Neuronal stem cell (in vitro differentiated cells): ENCODE data around the gene XNDC1N.

ENCODE experiments used
- DNase-seq: peaks from one replicate; pipeline ENCODE4 v3.0.0-alpha.2; 2013; ENCODE audit warnings: low spot score
- H2AFZ ChIP-seq: one replicate; pipeline ENCODE4 v1.6.1; 2013; ENCODE audit warnings: mild to moderate bottlenecking, low read length, inconsistent platforms
- H2AK5ac ChIP-seq: 2 replicates; pipeline ENCODE4 v1.6.1; 2013; ENCODE audit warnings: low read depth, mild to moderate bottlenecking, inconsistent platforms, low read length, moderate library complexity, mixed read lengths
- H2BK120ac ChIP-seq: 2 replicates; pipeline ENCODE4 v1.6.1; 2013; ENCODE audit warnings: low read depth, mild to moderate bottlenecking, inconsistent platforms, low read length, moderate library complexity, mixed read lengths
- H2BK12ac ChIP-seq: one replicate; pipeline ENCODE4 v1.6.1; 2013; ENCODE audit warnings: low read length, inconsistent platforms
- H2BK15ac ChIP-seq: 2 replicates; pipeline ENCODE4 v1.6.1; 2013; ENCODE audit warnings: mild to moderate bottlenecking, low read length, inconsistent platforms, mixed read lengths
- H2BK5ac ChIP-seq: one replicate; pipeline ENCODE4 v1.6.1; 2013; ENCODE audit warnings: inconsistent platforms, mild to moderate bottlenecking, low read length, moderate library complexity
- H3K14ac ChIP-seq: one replicate; pipeline ENCODE4 v1.6.1; 2013; ENCODE audit warnings: low read length, inconsistent platforms
- H3K18ac ChIP-seq: 2 replicates; pipeline ENCODE4 v1.6.1; 2013; ENCODE audit warnings: low read length, inconsistent platforms
- H3K23ac ChIP-seq: 2 replicates; pipeline ENCODE4 v1.6.1; 2013; ENCODE audit warnings: low read depth, mild to moderate bottlenecking, mixed read lengths, low read length, inconsistent platforms; ENCODE audit not compliant: poor library complexity
- H3K27ac ChIP-seq: replicated peaks from 3 replicates; pipeline ENCODE4 v1.5.1; 2013; ENCODE audit warnings: low read length, inconsistent platforms
- H3K27me3 ChIP-seq, 3 experiments: 2 replicates each; pipeline ENCODE4 v1.6.1; 2013; ENCODE audit warnings: low read length in 3 of 3, mild to moderate bottlenecking in 2 of 3, inconsistent platforms in 1 of 3, low read depth in 1 of 3, mixed read lengths in 1 of 3, moderate library complexity in 1 of 3; ENCODE audit not compliant: control insufficient read depth in 3 of 3, insufficient read depth in 3 of 3
- H3K36me3 ChIP-seq, 2 donors: replicated peaks in 1 of 2; 2 replicates each; pipeline ENCODE4 v1.6.1; 2013; ENCODE audit warnings: low read length in 2 of 2; ENCODE audit not compliant: control insufficient read depth in 2 of 2, insufficient read depth in 2 of 2
- H3K4ac ChIP-seq: 2 replicates; pipeline ENCODE4 v1.6.1; 2013; ENCODE audit warnings: inconsistent platforms, mild to moderate bottlenecking, low read length, moderate library complexity
- H3K4me1 ChIP-seq, 2 donors: 1 replicate in 1 of 2; 2 replicates in 1 of 2; pipeline ENCODE4 v1.6.1; 2013; ENCODE audit warnings: low read length in 2 of 2, low read depth in 1 of 2; ENCODE audit not compliant: control insufficient read depth in 2 of 2, insufficient read depth in 1 of 2
- H3K4me2 ChIP-seq: one replicate; pipeline ENCODE4 v1.6.1; 2013; ENCODE audit warnings: mild to moderate bottlenecking, low read length, inconsistent platforms; ENCODE audit not compliant: insufficient read depth, poor library complexity, severe bottlenecking
- H3K4me3 ChIP-seq, 2 donors: 2 replicates each; pipeline ENCODE4 v1.5.1; 2013; ENCODE audit warnings: low read length in 2 of 2, mild to moderate bottlenecking in 2 of 2, inconsistent platforms in 1 of 2, moderate library complexity in 1 of 2
- H3K79me1 ChIP-seq: one replicate; pipeline ENCODE4 v1.6.1; 2013; ENCODE audit warnings: low read depth, mild to moderate bottlenecking, inconsistent platforms, low read length, moderate library complexity
- H3K9ac ChIP-seq: one replicate; pipeline ENCODE4 v1.6.1; 2013; ENCODE audit warnings: mild to moderate bottlenecking, low read depth, low read length, inconsistent platforms; ENCODE audit not compliant: poor library complexity
- H3K9me3 ChIP-seq, 2 donors: replicated peaks in 1 of 2; 2 replicates each; pipeline versions ENCODE3 to v1.6.1; 2013; ENCODE audit warnings: low read length in 2 of 2, mild to moderate bottlenecking in 2 of 2, inconsistent platforms in 1 of 2, low read depth in 1 of 2, mixed read lengths in 1 of 2, moderate library complexity in 1 of 2; ENCODE audit not compliant: control insufficient read depth in 2 of 2, insufficient read depth in 1 of 2
- H4K8ac ChIP-seq: one replicate; pipeline ENCODE4 v1.6.1; 2013; ENCODE audit warnings: low read depth, mild to moderate bottlenecking, inconsistent platforms, low read length, moderate library complexity
- H4K91ac ChIP-seq: one replicate; pipeline ENCODE4 v1.6.1; 2013; ENCODE audit warnings: low read length, low read depth, mild to moderate bottlenecking, inconsistent platforms; ENCODE audit not compliant: poor library complexity
- WGBS, 2 donors: extraction: QIAGEN DNeasy Blood & Tissue Kit; methylation state at CpG; one replicate each; pipeline ENCODE4 v1.1.7; 2013; ENCODE audit warnings: missing lambda C conversion rate in 2 of 2, mixed read lengths in 1 of 2; ENCODE audit not compliant: insufficient read length in 2 of 2, insufficient replicate concordance in 1 of 2; ENCODE audit errors: extremely low coverage in 2 of 2; 5-methylcytosine and 5-hydroxymethylcytosine counted together

The XNDC1N gene

GRCh38 chr11:71976551-71976950 lies 48.2 kb upstream of the XNDC1N start:
- peaks cover 2 to 73% of the 10 kb centered on the region in 2 donors for H3K36me3 ChIP-seq
- no peak overlapping the region for H2AK5ac ChIP-seq
- no peaks in the 10 kb centered on the region for H3K79me1 ChIP-seq
- H3K23ac ChIP-seq, result no peak overlapping the region
- H4K8ac ChIP-seq, result no peak overlapping the region
- H3K4me3 ChIP-seq, result no peak overlapping the region
- no peak overlapping the region for H3K4ac ChIP-seq
- no peak overlapping the region for H3K27ac ChIP-seq
- H3K18ac ChIP-seq, result no peak overlapping the region
- no peak overlapping the region for H3K14ac ChIP-seq
- no peak overlapping the region for H2AFZ ChIP-seq
- H2BK15ac ChIP-seq, result no peak overlapping the region
- no peak overlapping the region for H2BK5ac ChIP-seq
- WGBS, 2 donors, result no CpG with 5 or more reads among the region's 5 CpGs
- peaks cover 0 to 6% of the 10 kb centered on the region in 2 donors for H3K9me3 ChIP-seq
- H3K4me2 ChIP-seq, result no peak overlapping the region
- H2BK12ac ChIP-seq, result no peak overlapping the region
- H3K27me3 ChIP-seq, result no peaks in the 10 kb centered on the region
- H4K91ac ChIP-seq, result no peak overlapping the region
- DNase-seq, result no peak
- no peak overlapping the region for H2BK120ac ChIP-seq
- H3K9ac ChIP-seq, result no peak overlapping the region
- no peaks in the 10 kb centered on the region for H3K4me1 ChIP-seq

GRCh38 chr11:71971680-71972079 lies 43.3 kb upstream of the XNDC1N start:
- no peak overlapping the region for H3K14ac ChIP-seq
- no peaks in the 10 kb centered on the region for H3K79me1 ChIP-seq
- no peak overlapping the region for H2AK5ac ChIP-seq
- no peak overlapping the region for H3K4me3 ChIP-seq
- no peak overlapping the region for H3K27ac ChIP-seq
- H3K9me3 ChIP-seq, result no peaks in the 10 kb centered on the region
- peaks cover 5 to 74% of the 10 kb centered on the region in 2 donors for H3K36me3 ChIP-seq
- no peak overlapping the region for H2BK12ac ChIP-seq
- no peak overlapping the region for H2BK120ac ChIP-seq
- WGBS, 2 donors, result no CpG with 5 or more reads among the region's 2 CpGs
- H3K9ac ChIP-seq, result no peak overlapping the region
- H3K18ac ChIP-seq, result no peak overlapping the region
- H3K4me1 ChIP-seq, result no peaks in the 10 kb centered on the region
- no peak for DNase-seq
- H4K91ac ChIP-seq, result no peak overlapping the region
- H3K23ac ChIP-seq, result no peak overlapping the region
- no peaks in the 10 kb centered on the region for H3K27me3 ChIP-seq
- no peak overlapping the region for H4K8ac ChIP-seq
- no peak overlapping the region for H2BK5ac ChIP-seq
- H3K4me2 ChIP-seq, result no peak overlapping the region
- H3K4ac ChIP-seq, result no peak overlapping the region
- no peak overlapping the region for H2BK15ac ChIP-seq
- no peak overlapping the region for H2AFZ ChIP-seq

GRCh38 chr11:71964641-71965040 lies 36.2 kb upstream of the XNDC1N start:
- H2BK120ac ChIP-seq, result no peak overlapping the region
- no peak overlapping the region for H3K4me3 ChIP-seq
- H3K79me1 ChIP-seq, result no peaks in the 10 kb centered on the region
- H2BK15ac ChIP-seq, result no peak overlapping the region
- no peaks in the 10 kb centered on the region for H3K27me3 ChIP-seq
- WGBS, 2 donors, result no CpG with 5 or more reads among the region's 4 CpGs
- H3K4me2 ChIP-seq, result no peak overlapping the region
- H3K4me1 ChIP-seq, result no peaks in the 10 kb centered on the region
- H3K9ac ChIP-seq, result no peak overlapping the region
- H2AK5ac ChIP-seq, result no peak overlapping the region
- H4K91ac ChIP-seq, result no peak overlapping the region
- no peak overlapping the region for H3K14ac ChIP-seq
- no peak overlapping the region for H3K27ac ChIP-seq
- H3K36me3 ChIP-seq, result peaks cover 7 to 79% of the 10 kb centered on the region in 2 donors
- H3K23ac ChIP-seq, result no peak overlapping the region
- no peak overlapping the region for H3K4ac ChIP-seq
- DNase-seq, result no peak
- no peak overlapping the region for H2AFZ ChIP-seq
- peaks cover 3 to 12% of the 10 kb centered on the region in 2 donors for H3K9me3 ChIP-seq
- no peak overlapping the region for H3K18ac ChIP-seq
- no peak overlapping the region for H2BK5ac ChIP-seq
- no peak overlapping the region for H2BK12ac ChIP-seq
- no peak overlapping the region for H4K8ac ChIP-seq

GRCh38 chr11:71963468-71963867 lies 35.1 kb upstream of the XNDC1N start:
- Histone ChIP-seq H2BK5ac (no peak overlapping the region), H2BK15ac (no peak overlapping the region), H3K4me2 (no peak overlapping the region), H4K8ac (no peak overlapping the region), H2AFZ (no peak overlapping the region), H2BK12ac (no peak overlapping the region), H3K27me3 (no peaks in the 10 kb centered on the region), H2AK5ac (no peak overlapping the region), H3K23ac (no peak overlapping the region), H2BK120ac (no peak overlapping the region), H3K36me3 (peaks cover 7 to 74% of the 10 kb centered on the region in 2 donors), H3K14ac (no peak overlapping the region), H3K4me3 (no peak overlapping the region), H4K91ac (no peak overlapping the region), H3K4me1 (no peaks in the 10 kb centered on the region), H3K27ac (no peak overlapping the region), H3K79me1 (no peaks in the 10 kb centered on the region), H3K9me3 (peaks cover 3 to 12% of the 10 kb centered on the region in 2 donors), H3K9ac (no peak overlapping the region), H3K18ac (no peak overlapping the region), H3K4ac (no peak overlapping the region)
- DNase-seq, result no peak
- WGBS, 2 donors, result no CpG with 5 or more reads among the region's 8 CpGs
